CD8-positive, alpha-beta memory T cell (primary cell): ENCODE results near the gene GAS6. TPM values are rescaled to one million over a fixed set of nuclear protein-coding genes. Genes with fewer than 3 reads are reported as not detected.

Experiments used
- CTCF ChIA-PET: fragments of 350-600 bp; sonication (Branson Sonifier 250); formaldehyde crosslinking; loops from one replicate; lab custom pipeline; 2021; ENCODE audit warnings: antibody characterized with exemption; lab: Charles Lee
- POLR2A ChIA-PET: fragments of 350-600 bp; sonication (Branson Sonifier 250); formaldehyde crosslinking; loops from one replicate; lab custom pipeline; 2021; ENCODE audit warnings: antibody characterized with exemption; lab: Charles Lee
- DNase-seq, 5 donors: peaks; one replicate each; pipeline versions ENCODE4 v3.0.0 to v3.0.0-alpha.2; 2020 to 2022; ENCODE audit warnings: mixed read lengths in 1 of 5
- H3K27ac ChIP-seq: one replicate; pipeline ENCODE4 v1.7.0; 2013; ENCODE audit warnings: low read depth, mild to moderate bottlenecking, low read length, moderate library complexity
- H3K27me3 ChIP-seq: 2 replicates; pipeline ENCODE4 v1.7.0; 2013; ENCODE audit warnings: low read length, mild to moderate bottlenecking; ENCODE audit not compliant: insufficient read depth, poor library complexity, severe bottlenecking
- H3K36me3 ChIP-seq: 2 replicates; pipeline ENCODE4 v1.7.0; 2013; ENCODE audit warnings: mild to moderate bottlenecking, low read length, moderate library complexity; ENCODE audit not compliant: insufficient read depth
- H3K4me1 ChIP-seq: 2 replicates; pipeline ENCODE4 v1.7.0; 2013; ENCODE audit warnings: mild to moderate bottlenecking, low read length, moderate library complexity; ENCODE audit not compliant: insufficient read depth
- H3K4me3 ChIP-seq: 2 replicates; pipeline ENCODE4 v1.7.0; 2013; ENCODE audit warnings: mild to moderate bottlenecking, low read length
- H3K9me3 ChIP-seq: 2 replicates; pipeline ENCODE4 v1.7.0; 2013; ENCODE audit warnings: mild to moderate bottlenecking, low read length
- H3K27ac Mint-ChIP-seq, 8 donors: one replicate each; pipeline ENCODE4 v1.8.0; 2020 to 2021; ENCODE audit warnings: mixed read lengths in 8 of 8, mild to moderate bottlenecking in 6 of 8, inconsistent platforms in 3 of 8, moderate library complexity in 3 of 8
- H3K27me3 Mint-ChIP-seq, 2 donors: one replicate each; pipeline ENCODE4 v1.8.0; 2020 to 2021; ENCODE audit warnings: mixed read lengths in 2 of 2, mild to moderate bottlenecking in 1 of 2, moderate library complexity in 1 of 2
- H3K36me3 Mint-ChIP-seq, 3 donors: one replicate each; pipeline ENCODE4 v1.8.0; 2020 to 2021; ENCODE audit warnings: mixed read lengths in 3 of 3, inconsistent platforms in 1 of 3, mild to moderate bottlenecking in 1 of 3
- H3K4me1 Mint-ChIP-seq, 3 donors: one replicate each; pipeline ENCODE4 v1.8.0; 2020 to 2021; ENCODE audit warnings: mixed read lengths in 3 of 3, inconsistent platforms in 1 of 3, mild to moderate bottlenecking in 1 of 3
- H3K4me3 Mint-ChIP-seq, 7 donors: one replicate each; pipeline ENCODE4 v1.8.0; 2020 to 2021; ENCODE audit warnings: mixed read lengths in 7 of 7, mild to moderate bottlenecking in 6 of 7, moderate library complexity in 4 of 7, inconsistent platforms in 2 of 7
- H3K9me3 Mint-ChIP-seq, 5 donors: one replicate each; pipeline ENCODE4 v1.8.0; 2020 to 2022; ENCODE audit warnings: mixed read lengths in 5 of 5, mild to moderate bottlenecking in 3 of 5, moderate library complexity in 2 of 5, inconsistent platforms in 1 of 5
- polyA plus RNA-seq: library from polyadenylated mRNA; unstranded; fragments of 300-500 nt; fragmentation: Illumina TruSeq; gene quantifications from one replicate; pipeline ENCODE4 v1.2.3, GENCODE V29; 2021
- total RNA-seq, 2 experiments: library from RNA; stranded (reverse); gene quantifications; one replicate each; pipeline ENCODE4 v1.2.3, GENCODE V29; 2021

GAS6 gene
- total and polyA plus RNA-seq, 3 experiments from 2014 or later, result 0.42 to 0.50 (median 0.47) TPM

GRCh38 chr13:113771709-113772331 lies 92.1 kb downstream of the GAS6 start:
- Histone ChIP-seq H3K27ac (no peak overlapping the region), H3K9me3 (no peaks in the 10 kb centered on the region), H3K36me3 (no peaks in the 10 kb centered on the region), H3K4me1 (no peaks in the 10 kb centered on the region), H3K4me3 (no peak overlapping the region), H3K27me3 (peaks cover 4% of the 10 kb centered on the region)
- no peak overlapping the region for H3K4me3 Mint-ChIP-seq
- ChIA-PET CTCF (no interaction called here), POLR2A (no interaction called here)
- H3K9me3 Mint-ChIP-seq, result peaks cover 0 to 8% (median 3%) of the 10 kb centered on the region in 5 donors
- peaks cover 0 to 16% of the 10 kb centered on the region in 2 donors for H3K27me3 Mint-ChIP-seq
- peaks cover 0 to 9% (median 7%) of the 10 kb centered on the region in 3 donors for H3K4me1 Mint-ChIP-seq
- no peak for DNase-seq
- H3K27ac Mint-ChIP-seq, result no peak overlapping the region
- H3K36me3 Mint-ChIP-seq, result no peaks in the 10 kb centered on the region

- no peak for DNase-seq
- Mint-ChIP-seq H3K36me3 (no peaks in the 10 kb centered on the region), H3K27me3 (peaks cover 0 to 22% of the 10 kb centered on the region in 2 donors), H3K27ac (no peak overlapping the region), H3K4me3 (no peak overlapping the region), H3K9me3 (peaks cover 0 to 8% (median 3%) of the 10 kb centered on the region in 5 donors), H3K4me1 (peaks cover 0 to 9% (median 7%) of the 10 kb centered on the region in 3 donors)
- H3K9me3 ChIP-seq, result no peaks in the 10 kb centered on the region
- no peaks in the 10 kb centered on the region for H3K27me3 ChIP-seq
- H3K4me1 ChIP-seq, result no peaks in the 10 kb centered on the region
- CTCF ChIA-PET, result interaction anchor here (0.7 kb wide), 1 partner anchor 67 kb away, joined by 3 read pairs; no protein-coding TSS in a partner anchor
- no peak overlapping the region for H3K4me3 ChIP-seq
- no peak overlapping the region for H3K27ac ChIP-seq
- no peaks in the 10 kb centered on the region for H3K36me3 ChIP-seq
- POLR2A ChIA-PET, result no interaction called here
Observed at GRCh38 chr13:113770937-113771336, 92.9 kb downstream of the GAS6 start.

Other genes with a start within 250 kb of the GAS6 start
- gene ATP4B, start 205.9 kb downstream of the GAS6 start, total RNA-seq, result not detected
- not detected for gene ATP4B, start 205.9 kb downstream of the GAS6 start, polyA plus RNA-seq
- not detected for gene GRK1, start 196.9 kb downstream of the GAS6 start, total RNA-seq
- not detected for gene GRK1, start 196.9 kb downstream of the GAS6 start, polyA plus RNA-seq
- gene TMEM255B, start 104.8 kb downstream of the GAS6 start, total RNA-seq, result under 1 TPM; 0.57 to 0.69 TPM
- not detected for gene TMEM255B, start 104.8 kb downstream of the GAS6 start, polyA plus RNA-seq
- 1 to 10 TPM; 1.2 to 1.8 TPM for gene C13orf46, start 110.0 kb upstream of the GAS6 start, total RNA-seq
- 2.2 TPM for gene C13orf46, start 110.0 kb upstream of the GAS6 start, polyA plus RNA-seq